ENCODE measurements around the gene GNB1.

The GNB1 gene

GRCh38 chr1:1922956-1923833 lies 32.3 kb upstream of the GNB1 start:
- no peak for DNase-seq (ENCODE audit: low read depth, low spot score)

- no peak for DNase-seq (ENCODE audit: low read depth, low spot score)
Measured at GRCh38 chr1:1922702-1922955, 31.7 kb upstream of the GNB1 start.

- no peak for DNase-seq (ENCODE audit: low read depth, low spot score)
Measured at GRCh38 chr1:1921901-1922701, 31.2 kb upstream of the GNB1 start.

- DNase-seq (ENCODE audit: low read depth, low spot score), result no peak
Measured at GRCh38 chr1:1921459-1921862, 30.6 kb upstream of the GNB1 start.

GRCh38 chr1:1920608-1921458 lies 29.9 kb upstream of the GNB1 start:
- no peak for DNase-seq (ENCODE audit: low read depth, low spot score)

- no peak for DNase-seq (ENCODE audit: low read depth, low spot score)
Measured at GRCh38 chr1:1920057-1920607, 29.2 kb upstream of the GNB1 start.

GRCh38 chr1:1919304-1920056 lies 28.6 kb upstream of the GNB1 start:
- DNase-seq (ENCODE audit: low read depth, low spot score), result peak; percentile 81

- DNase-seq (ENCODE audit: low read depth, low spot score), result no peak
Measured at GRCh38 chr1:1918901-1919303, 28.0 kb upstream of the GNB1 start, which contains the start of gene TMEM52. TMEM52 (minus strand) TSS chr1:1919279; CDS start chr1:1919265, 14 bp downstream.

GRCh38 chr1:1917995-1918900 lies 27.4 kb upstream of the GNB1 start:
- DNase-seq (ENCODE audit: low read depth, low spot score), result no peak

GRCh38 chr1:1917304-1917976 lies 26.6 kb upstream of the GNB1 start:
- no peak for DNase-seq (ENCODE audit: low read depth, low spot score)

GRCh38 chr1:1916851-1917251 lies 26.0 kb upstream of the GNB1 start:
- no peak for DNase-seq (ENCODE audit: low read depth, low spot score)

- no peak for DNase-seq (ENCODE audit: low read depth, low spot score)
Measured at GRCh38 chr1:1915911-1916840, 25.3 kb upstream of the GNB1 start.

- DNase-seq (ENCODE audit: low read depth, low spot score), result no peak
Measured at GRCh38 chr1:1914971-1915692, 24.2 kb upstream of the GNB1 start, which contains the start of gene CALML6. CALML6 (plus strand) TSS chr1:1915260; CDS start chr1:1915281, 21 bp downstream.

GRCh38 chr1:1914101-1914970 lies 23.4 kb upstream of the GNB1 start:
- no peak for DNase-seq (ENCODE audit: low read depth, low spot score)

- no peak for DNase-seq (ENCODE audit: low read depth, low spot score)
Measured at GRCh38 chr1:1911350-1912041, 20.6 kb upstream of the GNB1 start.

All from iPS DF 19.7 (cell line).